HG03575 (cell line): ENCODE measurements around the gene TGFBI.

Experiments
- ATAC-seq: cut with Tn5 transposase; IDR thresholded peaks from one replicate; pipeline ENCODE4 v1.9.1; 2021; ENCODE audit not compliant: unreplicated experiment, insufficient number of reproducible peaks, low FRiP score; ENCODE audit errors: extremely low read depth

The TGFBI gene

GRCh38 chr5:136057401-136058038, 28.7 kb downstream of the TGFBI start:
- no peak for ATAC-seq

DNA sequence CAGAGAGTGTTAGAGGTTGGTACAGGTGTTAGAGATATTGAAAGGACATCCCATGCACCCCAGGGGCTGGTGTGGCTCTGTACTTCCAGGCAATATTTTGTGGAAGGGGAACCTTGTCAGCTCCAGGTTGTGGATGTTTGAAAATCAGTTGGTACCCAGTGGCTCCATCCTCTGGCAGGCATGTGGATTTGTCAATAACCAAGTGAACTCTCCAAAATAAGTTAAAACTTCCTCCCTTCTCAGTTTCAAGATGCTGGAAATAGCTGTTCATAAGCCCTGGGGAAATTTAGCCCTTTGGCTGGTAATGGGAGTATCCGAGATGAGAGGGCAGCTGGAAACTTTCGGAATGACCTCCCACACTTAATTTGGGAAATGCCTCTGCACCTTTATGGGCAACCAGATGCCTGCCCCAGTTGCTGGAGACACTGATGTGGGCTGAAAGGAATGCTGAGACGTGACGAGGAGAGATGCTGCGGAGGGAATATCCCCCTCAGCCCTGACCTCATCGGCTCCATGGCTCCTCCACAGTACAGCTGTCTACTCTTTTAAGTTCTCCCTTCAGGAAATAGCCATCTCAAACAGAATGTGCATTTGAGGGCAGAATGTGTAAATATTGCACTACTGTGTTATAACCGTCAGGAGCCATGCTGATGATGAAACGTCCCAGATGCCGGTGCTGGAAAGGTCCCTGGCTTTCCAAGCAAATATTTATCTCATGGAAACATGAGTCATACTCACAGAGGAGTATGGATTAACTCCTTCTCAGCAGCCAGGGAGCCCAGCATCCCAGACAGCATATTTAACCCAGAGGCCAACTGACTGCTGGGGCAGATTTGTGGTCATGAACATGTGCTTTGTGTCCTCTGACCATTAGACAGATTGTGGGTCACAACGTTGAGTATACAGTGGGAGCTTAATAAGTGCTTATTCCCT, 29.5 kb downstream of the TGFBI start:
- no peak for ATAC-seq

DNA sequence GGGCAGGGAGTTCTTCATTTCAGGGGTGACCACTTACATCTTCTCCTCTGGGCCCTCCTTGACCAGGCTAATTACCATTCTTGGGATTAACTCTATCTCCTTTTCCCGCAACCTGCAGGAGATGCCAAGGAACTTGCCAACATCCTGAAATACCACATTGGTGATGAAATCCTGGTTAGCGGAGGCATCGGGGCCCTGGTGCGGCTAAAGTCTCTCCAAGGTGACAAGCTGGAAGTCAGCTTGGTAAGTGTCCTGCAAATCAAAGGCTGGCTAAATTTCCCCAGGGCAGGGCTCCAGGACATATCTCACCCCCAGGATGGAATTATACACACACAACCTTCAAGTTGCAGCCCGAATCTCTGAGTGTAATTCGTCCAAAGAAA, 30.2 kb downstream of the TGFBI start:
- no peak for ATAC-seq

GRCh38 chr5:136060963-136061362, 32.2 kb downstream of the TGFBI start:
- no peak for ATAC-seq

DNA sequence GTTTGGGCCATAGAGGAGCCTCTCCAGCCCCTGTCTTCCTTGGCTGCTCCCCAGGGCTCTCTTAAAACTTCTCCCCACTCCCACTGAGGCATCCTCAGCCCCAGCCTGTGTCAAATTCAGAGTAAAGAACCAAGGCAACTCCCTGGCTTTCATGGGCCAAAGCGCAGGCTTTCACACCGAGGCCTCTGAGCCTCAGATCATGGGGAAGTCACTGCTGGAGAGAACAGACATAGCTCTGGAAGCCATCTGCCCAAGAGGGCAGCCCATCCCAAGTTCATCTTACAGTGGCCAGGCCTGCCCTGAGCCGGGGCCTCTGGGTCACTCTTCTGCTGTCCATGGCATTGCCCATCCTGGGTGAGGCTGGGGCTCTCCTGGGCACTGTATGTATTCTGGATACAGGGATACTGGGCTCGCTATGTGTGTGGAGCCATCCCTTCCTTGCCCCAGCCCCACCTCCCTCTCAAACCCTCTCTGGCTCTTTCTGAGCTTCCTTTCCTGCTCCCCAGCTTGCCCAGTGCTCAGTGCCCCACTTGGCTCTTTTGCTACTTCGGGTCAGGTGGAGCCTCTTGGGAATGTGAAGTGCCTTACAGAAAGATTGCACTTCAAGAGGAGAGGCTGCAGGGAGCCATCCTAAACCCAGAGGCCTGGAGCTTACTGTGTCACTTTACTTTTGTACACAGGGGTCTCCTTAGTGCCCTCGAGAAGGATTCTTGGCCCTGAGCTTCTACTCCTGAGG, 33.0 kb downstream of the TGFBI start:
- ATAC-seq: no peak

- ATAC-seq: no peak
Measured at GRCh38 chr5:136062366-136063274, 33.8 kb downstream of the TGFBI start.

GRCh38 chr5:136063778-136064465, 35.1 kb downstream of the TGFBI start:
- no peak for ATAC-seq

DNA sequence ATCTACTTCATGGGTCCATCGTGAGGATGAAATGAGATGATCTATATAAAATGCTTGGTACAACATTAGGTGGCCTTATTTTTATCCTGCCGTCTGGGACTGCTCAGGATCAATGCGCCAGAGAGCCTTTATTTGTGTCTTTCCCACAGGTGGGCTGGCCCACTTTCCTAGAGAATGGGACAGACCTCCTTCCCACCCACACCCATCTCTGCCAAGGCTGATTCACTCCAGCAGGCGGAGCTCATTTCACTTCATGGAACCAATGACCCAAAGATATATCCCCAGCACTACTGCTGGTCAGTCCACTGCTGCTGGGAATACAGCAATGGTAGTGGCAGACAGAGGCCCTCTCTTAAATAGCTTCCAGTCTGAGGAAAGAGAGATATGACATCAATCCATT, 35.7 kb downstream of the TGFBI start:
- ATAC-seq: no peak

GRCh38 chr5:136065588-136065987, 36.8 kb downstream of the TGFBI start:
- no peak for ATAC-seq

- no peak for ATAC-seq
Measured at GRCh38 chr5:136066661-136067271, 38.0 kb downstream of the TGFBI start.

DNA sequence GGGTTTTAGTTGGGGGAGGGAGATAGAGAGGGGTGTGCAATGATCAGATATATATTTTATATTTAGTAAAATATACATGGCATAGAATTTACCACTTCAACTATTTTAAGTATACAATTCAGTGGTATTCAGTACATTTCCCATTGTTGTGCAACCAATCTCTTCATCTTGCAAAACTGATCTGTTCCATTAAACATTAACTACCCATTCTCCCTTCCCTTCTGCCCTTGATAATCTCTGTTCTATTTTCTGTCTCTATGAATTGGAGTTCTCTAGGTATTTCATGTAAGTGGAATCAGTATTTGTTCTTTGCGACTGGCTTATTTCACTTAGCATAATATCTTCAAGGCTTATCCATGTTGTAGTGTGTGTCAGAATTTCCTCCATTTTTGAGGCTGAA, 38.6 kb downstream of the TGFBI start:
- ATAC-seq: no peak

- ATAC-seq: no peak
Measured at GRCh38 chr5:136070486-136071285, 41.9 kb downstream of the TGFBI start.

DNA sequence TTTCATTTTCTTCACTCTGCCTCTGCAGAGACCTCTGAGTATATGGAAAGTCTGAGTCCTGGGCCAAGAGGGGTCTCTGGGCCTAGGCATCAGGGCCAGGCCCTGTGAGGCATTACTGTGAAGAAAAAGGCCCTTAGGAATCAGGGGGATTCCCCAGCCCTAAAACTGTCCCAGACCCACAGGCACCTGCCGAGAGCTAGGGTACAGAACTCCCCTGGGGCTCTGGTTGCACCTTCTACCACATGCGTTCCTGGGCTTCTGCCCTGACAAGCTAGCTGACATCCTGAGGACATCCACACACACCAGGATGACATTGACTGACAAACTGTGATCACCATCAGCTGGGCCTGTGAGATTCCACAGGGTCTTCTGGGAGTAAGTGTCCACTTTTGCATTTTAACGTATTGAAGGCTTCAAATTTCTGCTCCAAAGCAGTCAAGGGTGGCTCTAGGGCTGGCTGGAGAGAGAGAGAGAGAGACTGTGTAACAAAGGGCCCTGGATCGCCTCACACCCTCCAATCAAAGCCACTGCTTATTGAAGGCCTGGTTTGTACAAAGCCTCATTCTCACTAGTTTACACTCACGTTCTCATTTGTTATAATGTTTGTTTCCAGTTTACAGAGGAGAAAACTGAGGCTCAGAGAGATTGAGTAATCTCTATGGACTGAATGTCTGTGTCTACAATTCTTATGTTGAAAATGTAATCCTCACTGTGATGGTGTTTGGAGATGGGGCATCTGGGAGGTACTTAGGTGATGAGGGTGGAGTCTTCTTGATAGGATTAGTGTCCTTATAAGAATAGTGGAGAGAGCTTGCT, 45.1 kb downstream of the TGFBI start:
- peak; percentile 50 for ATAC-seq

DNA sequence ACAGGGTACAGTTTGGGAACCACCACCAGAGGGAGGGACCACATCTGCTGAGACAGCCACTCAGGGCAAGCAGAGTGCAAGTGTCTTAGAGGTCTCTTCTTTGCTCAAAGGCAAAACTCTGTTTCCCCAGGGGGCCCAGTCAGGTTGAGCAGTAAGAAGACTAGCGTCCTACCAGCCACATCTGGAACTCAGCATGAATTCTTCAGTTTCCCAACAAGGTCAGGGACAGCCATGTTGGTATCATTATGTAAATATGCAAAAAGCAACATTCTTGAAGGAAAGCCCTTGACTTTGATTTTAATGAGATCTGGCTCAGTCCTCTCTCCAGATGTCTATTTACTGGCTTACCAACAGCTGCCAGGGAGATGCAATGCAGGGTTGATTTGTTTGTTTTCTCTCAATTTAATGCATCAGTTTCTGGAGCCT, 46.7 kb downstream of the TGFBI start:
- ATAC-seq: no peak

- no peak for ATAC-seq
Measured at GRCh38 chr5:136076067-136076466, 47.3 kb downstream of the TGFBI start.

DNA sequence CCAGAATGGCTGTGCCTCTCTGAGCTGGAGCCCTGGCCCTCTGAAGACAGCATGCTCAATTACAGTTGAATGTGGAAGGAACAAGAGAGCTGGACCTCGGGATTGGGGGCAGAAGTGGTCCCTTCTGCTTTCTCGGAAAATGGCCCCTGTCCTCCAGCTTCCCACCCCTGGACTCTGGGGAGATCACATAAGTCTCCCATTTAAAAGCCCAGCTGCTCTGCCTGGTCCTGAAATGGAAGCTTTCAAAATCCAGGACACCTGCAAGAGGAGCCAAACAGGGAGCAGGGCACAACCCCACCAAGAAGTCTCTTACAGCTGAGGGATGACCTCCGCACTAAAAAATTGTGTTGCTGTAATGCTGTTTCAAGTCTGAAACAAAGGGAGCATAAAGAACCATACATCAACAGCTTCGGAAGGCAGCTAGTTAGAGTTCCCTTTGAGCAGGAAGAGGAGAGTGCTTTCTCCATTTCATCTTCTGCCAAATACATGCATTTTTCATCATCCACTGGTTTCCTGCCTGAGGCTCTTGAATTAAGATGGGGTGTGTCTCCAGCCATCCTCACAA, 48.2 kb downstream of the TGFBI start:
- ATAC-seq: no peak
